ENCODE data around the gene TH.

The TH gene

GRCh38 chr11:2216400-2217064 is 44.9 kb upstream of the TH start:
- TF ChIP-seq CTCF (IDR thresholded peaks at IDR 0.05; ENCODE audit: control insufficient read depth, extremely low read depth, insufficient read depth) = no peak
- DNase-seq (ENCODE audit: low read depth) = no peak
- no peak overlapping the region for H3K4me3 ChIP-seq (ENCODE audit: low read depth, low read length)

- no peak overlapping the region for H3K4me3 ChIP-seq (ENCODE audit: low read depth, low read length)
- TF ChIP-seq CTCF (IDR thresholded peaks at IDR 0.05; ENCODE audit: control insufficient read depth, extremely low read depth, insufficient read depth) = no peak
- DNase-seq (ENCODE audit: low read depth) = no peak
These were observed 44.2 kb upstream of the TH start for GRCh38 chr11:2215561-2216399.

- H3K4me3 ChIP-seq (ENCODE audit: low read depth, low read length) = no peak overlapping the region
- no peak for DNase-seq (ENCODE audit: low read depth)
- no peak for TF ChIP-seq CTCF (IDR thresholded peaks at IDR 0.05; ENCODE audit: control insufficient read depth, extremely low read depth, insufficient read depth)
These were observed 43.6 kb upstream of the TH start for GRCh38 chr11:2215230-2215560.

- TF ChIP-seq CTCF (IDR thresholded peaks at IDR 0.05; ENCODE audit: control insufficient read depth, extremely low read depth, insufficient read depth) = no peak
- no peak for DNase-seq (ENCODE audit: low read depth)
- H3K4me3 ChIP-seq (ENCODE audit: low read depth, low read length) = no peak overlapping the region
These were observed 43.1 kb upstream of the TH start for GRCh38 chr11:2214527-2215229.

- H3K4me3 ChIP-seq (ENCODE audit: low read depth, low read length) = no peak overlapping the region
- no peak for TF ChIP-seq CTCF (IDR thresholded peaks at IDR 0.05; ENCODE audit: control insufficient read depth, extremely low read depth, insufficient read depth)
- DNase-seq (ENCODE audit: low read depth) = no peak
These were observed 42.4 kb upstream of the TH start for GRCh38 chr11:2213890-2214526.

- no peak overlapping the region for H3K4me3 ChIP-seq (ENCODE audit: low read depth, low read length)
- DNase-seq (ENCODE audit: low read depth) = no peak
- TF ChIP-seq CTCF (IDR thresholded peaks at IDR 0.05; ENCODE audit: control insufficient read depth, extremely low read depth, insufficient read depth) = no peak
These were observed 41.8 kb upstream of the TH start for GRCh38 chr11:2213384-2213842.

All from LNCaP clone FGC (cell line).